SK-N-SH (cell line): ENCODE data around the gene PIAS1. TPM values are rescaled to one million over a fixed set of nuclear protein-coding genes. Genes with fewer than 3 reads are reported as not detected.
"Not testable (repeated sequence)": the region's sequence is repeated elsewhere in the genome, so short reads cannot be mapped to it uniquely, and the experiment has no call there.

Experiments
- CTCF ChIA-PET: fragments of 300-600, 350-600 bp; formaldehyde crosslinking; extraction: SDS; loops from one replicate; lab custom pipeline; 2021; lab: Yijun Ruan, JAX
- POLR2A ChIA-PET: fragments of 350-600 bp; sonication (Branson Sonifier 250); formaldehyde crosslinking; extraction: SDS; loops from one replicate; lab custom pipeline; 2020; ENCODE audit warnings: antibody characterized with exemption, inconsistent platforms; lab: Yijun Ruan, JAX
- DNase-seq: peaks from one replicate; pipeline ENCODE4 v3.0.0; 2012
- H2AFZ ChIP-seq: fragments of 200-600 bp; sonication (generic); 2 replicates; pipeline ENCODE4 v1.8.1; 2016; ENCODE audit warnings: antibody characterized with exemption, mild to moderate bottlenecking, low read depth
- H3F3A ChIP-seq: fragments of 200-600 bp; sonication (generic); replicated peaks from 2 replicates; pipeline ENCODE3; 2016; ENCODE audit warnings: antibody characterized with exemption, mild to moderate bottlenecking; ENCODE audit not compliant: insufficient read depth
- H3K27ac ChIP-seq, 2 experiments: fragments of 200-500 bp in 1 of 2; fragments of 200-600 bp in 1 of 2; sonication (Bioruptor generic) in 1 of 2; sonication (generic), shearing (Covaris generic) in 1 of 2; 2 replicates each; pipeline versions ENCODE4 v1.5.1 to v1.6.1; 2014 to 2016; ENCODE audit warnings: low read depth in 2 of 2, inconsistent platforms in 1 of 2, low read length in 1 of 2, mild to moderate bottlenecking in 1 of 2, mixed read lengths in 1 of 2
- H3K27me3 ChIP-seq: fragments of 200-600 bp; sonication (generic), shearing (Covaris generic); 2 replicates; pipeline ENCODE4 v1.6.1; 2016; ENCODE audit warnings: mixed run types; ENCODE audit not compliant: insufficient read depth
- H3K36me3 ChIP-seq, 2 experiments: fragments of 200-500 bp in 1 of 2; fragments of 200-600 bp in 1 of 2; sonication (Bioruptor generic) in 1 of 2; sonication (generic) in 1 of 2; replicated peaks in 1 of 2; 2 replicates each; pipeline versions ENCODE3 to v1.5.1; 2014 to 2016; ENCODE audit warnings: low read length in 1 of 2, mild to moderate bottlenecking in 1 of 2; ENCODE audit not compliant: insufficient read depth in 2 of 2, control insufficient read depth in 1 of 2
- H3K4me1 ChIP-seq, 2 experiments: fragments of 200-500 bp in 1 of 2; fragments of 200-600 bp in 1 of 2; sonication (Bioruptor generic) in 1 of 2; sonication (generic), shearing (Covaris generic) in 1 of 2; 2 replicates each; pipeline versions ENCODE4 v1.5.1 to v1.6.1; 2014 to 2016; ENCODE audit warnings: low read depth in 1 of 2, low read length in 1 of 2, mixed run types in 1 of 2; ENCODE audit not compliant: insufficient read depth in 2 of 2, control insufficient read depth in 1 of 2
- H3K4me2 ChIP-seq: fragments of 200-600 bp; sonication (generic), shearing (Covaris generic); 2 replicates; pipeline ENCODE4 v1.6.1; 2017; ENCODE audit warnings: mixed run types
- H3K4me3 ChIP-seq, 2 experiments: fragments of 200-500 bp in 1 of 2; fragments of 200-600 bp in 1 of 2; sonication (Bioruptor generic) in 1 of 2; sonication (generic), shearing (Covaris generic) in 1 of 2; 2 replicates each; pipeline versions ENCODE4 v1.5.1 to v1.8.1; 2014 to 2016; ENCODE audit warnings: low read depth in 2 of 2, inconsistent platforms in 1 of 2, low read length in 1 of 2, mild to moderate bottlenecking in 1 of 2, mixed read lengths in 1 of 2, moderate library complexity in 1 of 2
- H3K79me2 ChIP-seq: fragments of 200-600 bp; sonication (generic); 2 replicates; pipeline ENCODE4 v1.8.1; 2017; ENCODE audit warnings: mild to moderate bottlenecking; ENCODE audit not compliant: insufficient read depth
- H3K9ac ChIP-seq: fragments of 200-600 bp; sonication (generic); 2 replicates; pipeline ENCODE4 v1.6.1; 2017; ENCODE audit warnings: mixed run types
- H3K9me2 ChIP-seq: fragments of 200-600 bp; sonication (generic); 2 replicates; pipeline ENCODE4 v1.6.1; 2017; ENCODE audit warnings: mixed run types
- H3K9me3 ChIP-seq: fragments of 200-600 bp; sonication (generic); 2 replicates; pipeline ENCODE4 v1.6.1; 2017; ENCODE audit warnings: mixed run types, mild to moderate bottlenecking, moderate library complexity
- H4K20me1 ChIP-seq: fragments of 200-600 bp; sonication (generic); 2 replicates; pipeline ENCODE4 v1.6.1; 2017; ENCODE audit warnings: mild to moderate bottlenecking, mixed run types; ENCODE audit not compliant: insufficient read depth
- CHD2 ChIP-seq: fragments of 150-350 bp; IDR thresholded peaks from 2 replicates; pipeline ENCODE4 v1.6.1; 2018; ENCODE audit warnings: low read length; ENCODE audit not compliant: partially characterized antibody
- CTCF ChIP-seq: fragments of 200-600 bp; sonication (generic); IDR thresholded peaks from 2 replicates; pipeline ENCODE4 v1.6.1; 2017; ENCODE audit warnings: antibody characterized with exemption, mild to moderate bottlenecking, moderate library complexity
- ELF1 ChIP-seq: IDR thresholded peaks from 2 replicates; pipeline ENCODE4 v1.4.0; 2012
- FOXJ3 ChIP-seq: sonication (generic); formaldehyde crosslinking; IDR thresholded peaks from 2 replicates; pipeline ENCODE4 v1.5.1; 2020; ENCODE audit warnings: mild to moderate bottlenecking, missing genetic modification reagents
- GABPA ChIP-seq: IDR thresholded peaks from 2 replicates; pipeline ENCODE4 v1.4.0; 2012; ENCODE audit warnings: low read depth, mild to moderate bottlenecking
- GATA2 ChIP-seq: sonication (generic); formaldehyde crosslinking; IDR thresholded peaks from 2 replicates; pipeline ENCODE4 v1.5.0; 2020; ENCODE audit warnings: mild to moderate bottlenecking, missing genetic modification reagents
- JUND ChIP-seq: IDR thresholded peaks from 2 replicates; pipeline ENCODE4 v1.4.0; 2012
- NFIC ChIP-seq: IDR thresholded peaks from 2 replicates; pipeline ENCODE4 v1.4.0; 2012; ENCODE audit warnings: borderline replicate concordance
- NRF1 ChIP-seq: IDR thresholded peaks from 2 replicates; pipeline ENCODE4 v1.6.1; 2012; ENCODE audit warnings: low read depth, mild to moderate bottlenecking, low read length
- SIN3A ChIP-seq: IDR thresholded peaks from 2 replicates; pipeline ENCODE4 v1.6.1; 2012; ENCODE audit warnings: low read depth, mild to moderate bottlenecking, low read length, moderate library complexity, borderline replicate concordance
- TEAD4 ChIP-seq: IDR thresholded peaks from 2 replicates; pipeline ENCODE4 v1.4.0; 2012; ENCODE audit warnings: mild to moderate bottlenecking, borderline replicate concordance; ENCODE audit not compliant: insufficient read depth
- WGBS: methylation state at CpG from one replicate; pipeline ENCODE4 v1.1.6; 2017; ENCODE audit warnings: low lambda C conversion rate; 5-methylcytosine and 5-hydroxymethylcytosine counted together
- polyA plus RNA-seq, 3 experiments: library from polyadenylated mRNA; depleted of rRNA; stranded (reverse); fragments of >200 nt; gene quantifications; 2 replicates each; pipeline ENCODE4 v1.2.3, GENCODE V29; 2012
- TF ChIP-seq, protein P1 (sequence below): IDR thresholded peaks from 2 replicates; pipeline ENCODE4; 2012
- TF ChIP-seq, protein P2 (sequence below): IDR thresholded peaks from 2 replicates; pipeline ENCODE4 v1.4.0; 2012; ENCODE audit warnings: low read depth, borderline replicate concordance

The PIAS1 gene
- polyA plus RNA-seq, 1 of the 3 experiments (the other 2 are of a cell fraction), result 9.0 TPM

- POLR2A ChIA-PET, result interaction anchor here (0.9 kb wide), 1 partner anchor 43 kb away, joined by 3 read pairs; the partner anchor contains the start of gene FEM1B
- TF ChIP-seq NFIC (no peak), CHD2 (peak; percentile 41), CTCF (no peak), SIN3A (no peak), JUND (no peak)
- peak; percentile 64 for DNase-seq
Observed at GRCh38 chr15:68234060-68234459, 179.9 kb downstream of the PIAS1 start.

GRCh38 chr15:68234520-68234919, 180.4 kb downstream of the PIAS1 start:
- H3K4me2 ChIP-seq, POLR2A ChIA-PET, H3F3A ChIP-seq, H3K9me3 ChIP-seq, CTCF ChIA-PET, H3K36me3 ChIP-seq, H3K27me3 ChIP-seq, H3K9ac ChIP-seq, H3K79me2 ChIP-seq, DNase-seq, H3K4me3 ChIP-seq, H4K20me1 ChIP-seq, H3K9me2 ChIP-seq, H2AFZ ChIP-seq: not testable (repeated sequence)
- 91% methylated on average over 9 of the region's 9 CpGs for WGBS
- Histone ChIP-seq H3K4me1 (peaks cover 5 to 29% of the 10 kb centered on the region in 2 experiments; a peak in 2 of 4 replicates), H3K27ac (peak overlapping the region in 1 of 2 experiments; percentile 48; a peak in 1 of 4 replicates)

More at GRCh38 chr15:68234060-68234459, 179.9 kb downstream of the PIAS1 start:
- Histone ChIP-seq H4K20me1 (no peaks in the 10 kb centered on the region), H3K27me3 (no peaks in the 10 kb centered on the region), H3K36me3 (peaks cover 0 to 3% of the 10 kb centered on the region in 2 experiments), H3K27ac (peak overlapping the region in 1 of 2 experiments; percentile 54; a peak in 1 of 4 replicates), H3K9ac (no peak overlapping the region), H3K9me2 (no peaks in the 10 kb centered on the region), H3F3A (no peaks in the 10 kb centered on the region), H3K4me3 (no peak overlapping the region), H3K4me1 (peaks cover 5 to 29% of the 10 kb centered on the region in 2 experiments; a peak in 2 of 4 replicates), H3K79me2 (peaks cover 1% of the 10 kb centered on the region; the same call in 1 of the 2 replicates), H3K9me3 (no peaks in the 10 kb centered on the region), H2AFZ (no peak overlapping the region), H3K4me2 (no peak overlapping the region)
- CTCF ChIA-PET, result interaction anchor here (1.4 kb wide), 1 partner anchor 19 kb away, joined by 5 read pairs; no protein-coding TSS in a partner anchor
- 86% methylated on average over 6 of the region's 6 CpGs for WGBS

GRCh38 chr15:68235022-68235421, 180.9 kb downstream of the PIAS1 start:
- H3K9ac ChIP-seq, result no peak overlapping the region
- TF ChIP-seq ELF1 (no peak), FOXJ3 (CRISPR knock-in tag) (no peak), NRF1 (no peak), GABPA (no peak), GATA2 (CRISPR knock-in tag) (no peak), JUND (no peak), TEAD4 (no peak)
- TF ChIP-seq, protein P1, sequence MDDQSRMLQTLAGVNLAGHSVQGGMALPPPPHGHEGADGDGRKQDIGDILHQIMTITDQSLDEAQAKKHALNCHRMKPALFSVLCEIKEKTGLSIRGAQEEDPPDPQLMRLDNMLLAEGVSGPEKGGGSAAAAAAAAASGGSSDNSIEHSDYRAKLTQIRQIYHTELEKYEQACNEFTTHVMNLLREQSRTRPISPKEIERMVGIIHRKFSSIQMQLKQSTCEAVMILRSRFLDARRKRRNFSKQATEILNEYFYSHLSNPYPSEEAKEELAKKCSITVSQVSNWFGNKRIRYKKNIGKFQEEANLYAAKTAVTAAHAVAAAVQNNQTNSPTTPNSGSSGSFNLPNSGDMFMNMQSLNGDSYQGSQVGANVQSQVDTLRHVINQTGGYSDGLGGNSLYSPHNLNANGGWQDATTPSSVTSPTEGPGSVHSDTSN, result no peak
- TF ChIP-seq, protein P2, sequence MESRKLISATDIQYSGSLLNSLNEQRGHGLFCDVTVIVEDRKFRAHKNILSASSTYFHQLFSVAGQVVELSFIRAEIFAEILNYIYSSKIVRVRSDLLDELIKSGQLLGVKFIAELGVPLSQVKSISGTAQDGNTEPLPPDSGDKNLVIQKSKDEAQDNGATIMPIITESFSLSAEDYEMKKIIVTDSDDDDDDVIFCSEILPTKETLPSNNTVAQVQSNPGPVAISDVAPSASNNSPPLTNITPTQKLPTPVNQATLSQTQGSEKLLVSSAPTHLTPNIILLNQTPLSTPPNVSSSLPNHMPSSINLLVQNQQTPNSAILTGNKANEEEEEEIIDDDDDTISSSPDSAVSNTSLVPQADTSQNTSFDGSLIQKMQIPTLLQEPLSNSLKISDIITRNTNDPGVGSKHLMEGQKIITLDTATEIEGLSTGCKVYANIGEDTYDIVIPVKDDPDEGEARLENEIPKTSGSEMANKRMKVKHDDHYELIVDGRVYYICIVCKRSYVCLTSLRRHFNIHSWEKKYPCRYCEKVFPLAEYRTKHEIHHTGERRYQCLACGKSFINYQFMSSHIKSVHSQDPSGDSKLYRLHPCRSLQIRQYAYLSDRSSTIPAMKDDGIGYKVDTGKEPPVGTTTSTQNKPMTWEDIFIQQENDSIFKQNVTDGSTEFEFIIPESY, result no peak
- POLR2A ChIA-PET, result no interaction called here
- no peaks in the 10 kb centered on the region for H3K9me3 ChIP-seq
- H3K27ac ChIP-seq, result no peak overlapping the region
- H3F3A ChIP-seq, result no peaks in the 10 kb centered on the region
- no peaks in the 10 kb centered on the region for H3K9me2 ChIP-seq
- H3K27me3 ChIP-seq, result no peaks in the 10 kb centered on the region
- H3K36me3 ChIP-seq, result peaks cover 0 to 4% of the 10 kb centered on the region in 2 experiments
- H3K4me3 ChIP-seq, result no peak overlapping the region
- CTCF ChIA-PET, result no interaction called here
- DNase-seq, result no peak
- H2AFZ ChIP-seq, result no peak overlapping the region
- peaks cover 4 to 28% of the 10 kb centered on the region in 2 experiments; a peak in 2 of 4 replicates for H3K4me1 ChIP-seq
- no peaks in the 10 kb centered on the region for H3K79me2 ChIP-seq
- H3K4me2 ChIP-seq, result no peak overlapping the region
- no peaks in the 10 kb centered on the region for H4K20me1 ChIP-seq
- 76% methylated on average over 4 of the region's 4 CpGs for WGBS
